Measurements from ENCODE around the gene SPATC1L. TPM values are rescaled to one million over a fixed set of nuclear protein-coding genes. Genes with fewer than 3 reads are reported as not detected.

Gene SPATC1L
- total and polyA plus RNA-seq, 2 donors (not counting 3 experiments of a cell fraction or from before 2014, with no cell fraction given): 11.5 to 15.3 TPM

- ChIA-PET CTCF (interaction anchor here (1.0 to 2.2 kb wide), 3 partner anchors 74 to 98 kb away, joined by 3 to 12 read pairs (median 5); a partner anchor contains a TSS), POLR2A (no interaction called here)
- Histone ChIP-seq H4K20me1 (replicated peaks; ENCODE audit: control insufficient read depth, extremely low read depth, insufficient read depth, low read length) (no peaks in the 10 kb centered on the region), H3K4me3 (replicated peaks in 1 of 3; ENCODE audit: insufficient read depth in 1 of 3, low read depth in 1 of 3, low read length in 3 of 3) (peak overlapping the region; percentile 11 to 90 (median 81)), H3K4me1 (ENCODE audit: control insufficient read depth, extremely low read depth, insufficient read depth, low read length) (peaks cover 22% of the 10 kb centered on the region), H3K9ac (replicated peaks; ENCODE audit: extremely low read depth, insufficient read depth, low read length) (peak overlapping the region; percentile 46), H3K27ac (ENCODE audit: insufficient read depth, low read depth, low read length) (no peak overlapping the region), H3K4me2 (ENCODE audit: insufficient read depth, low read length) (peak overlapping the region; percentile 78), H3K36me3 (ENCODE audit: control insufficient read depth in 2 of 2, extremely low read depth in 1 of 2, insufficient read depth in 2 of 2, low read length in 2 of 2) (peaks cover 0 to 6% of the 10 kb centered on the region in 2 experiments), H3K9me3 (replicated peaks; ENCODE audit: control insufficient read depth, insufficient read depth, low read length) (no peaks in the 10 kb centered on the region), H3K9me1 (replicated peaks; ENCODE audit: control insufficient read depth, extremely low read depth, insufficient read depth, low read length) (no peaks in the 10 kb centered on the region), H2AFZ (ENCODE audit: low read depth, low read length) (no peak overlapping the region), H3K79me2 (ENCODE audit: control insufficient read depth, insufficient read depth, low read length) (peaks cover 48% of the 10 kb centered on the region), H3K27me3 (ENCODE audit: control insufficient read depth in 2 of 2, insufficient read depth in 2 of 2, low read length in 2 of 2) (no peaks in the 10 kb centered on the region)
- no peak for DNase-seq (ENCODE audit: low read depth, low spot score)
- peak; percentile 64 for FAIRE-seq
- intact Hi-C loops (cut with micrococcal nuclease) (loop anchor here (5.0 kb wide), 2 partner anchors 80 to 255 kb away; no protein-coding TSS in a partner anchor), dilution Hi-C loops (cut with MboI; ENCODE audit: extremely low pct_ligation_motif_present, low sequenced_read_pairs) (no loop called here)
- no TSS peak for BruUV-seq (replicated peaks)
- TF ChIP-seq MYC (IDR thresholded peaks at IDR 0.05; ENCODE audit: low read depth, low read length): no peak
- no peak for TF ChIP-seq MAX (IDR thresholded peaks at IDR 0.05; ENCODE audit: insufficient read depth, insufficient read length)
- TF ChIP-seq POLR2AphosphoS5 (IDR thresholded peaks at IDR 0.05; ENCODE audit: insufficient read depth, low read depth, low read length): no peak
- no peak for TF ChIP-seq EZH2 (IDR thresholded peaks at IDR 0.05; ENCODE audit: borderline replicate concordance, low read depth, low read length, severe bottlenecking)
- TF ChIP-seq CTCF (IDR thresholded peaks at IDR 0.05; ENCODE audit: extremely low read depth in 1 of 2, insufficient read depth in 1 of 2, low read depth in 1 of 2, low read length in 2 of 2): no peak
- no peak for TF ChIP-seq FOS (IDR thresholded peaks at IDR 0.05; ENCODE audit: borderline replicate concordance, insufficient read depth, low read length)
- no peak for TF ChIP-seq GATA2 (IDR thresholded peaks at IDR 0.05; ENCODE audit: insufficient read depth, insufficient read length, low read depth, low read length)
- TF ChIP-seq JUN (IDR thresholded peaks at IDR 0.05; ENCODE audit: borderline replicate concordance, insufficient read depth, insufficient read length, low read depth): no peak
- TF ChIP-seq POLR2A (IDR thresholded peaks at IDR 0.05; ENCODE audit: low read depth, low read length): no peak
These were observed 42.8 kb upstream of the SPATC1L start for GRCh38 chr21:46226920-46227599.
